Thoracic aorta (tissue), 2 donors: ENCODE results near the gene MCF2L2. TPM values are rescaled to one million over a fixed set of nuclear protein-coding genes. Genes with fewer than 3 reads are reported as not detected.

Source experiments
- ATAC-seq: fragments of 150-250 bp; one replicate; pipeline ENCODE4 v1.8.0; 2017; ENCODE audit warnings: low read depth; ENCODE audit not compliant: insufficient number of reproducible peaks, low FRiP score
- DNase-seq: peaks from one replicate; pipeline ENCODE4 v3.0.0-alpha.2; 2020; ENCODE audit warnings: low spot score
- H3K27ac ChIP-seq, 2 donors: fragments of 200-600 bp; sonication (generic); 1 replicate in 1 of 2; 2 replicates in 1 of 2; pipeline ENCODE4 v1.5.1; 2016; ENCODE audit warnings: mild to moderate bottlenecking in 2 of 2, moderate library complexity in 2 of 2
- H3K27me3 ChIP-seq: fragments of 200-600 bp; sonication (generic); replicated peaks from 2 replicates; pipeline ENCODE4 v1.6.0; 2016; ENCODE audit warnings: mild to moderate bottlenecking; ENCODE audit not compliant: insufficient read depth
- H3K36me3 ChIP-seq: fragments of 200-600 bp; sonication (generic); one replicate; pipeline ENCODE4 v1.5.1; 2016
- H3K4me1 ChIP-seq, 2 donors: fragments of 200-600 bp; sonication (generic); 1 replicate in 1 of 2; 2 replicates in 1 of 2; pipeline versions ENCODE4 v1.5.1 to v1.6.0; 2016; ENCODE audit warnings: low read depth in 2 of 2, mild to moderate bottlenecking in 1 of 2; ENCODE audit not compliant: control insufficient read depth in 1 of 2
- H3K4me3 ChIP-seq: fragments of 200-600 bp; sonication (generic); 2 replicates; pipeline ENCODE4 v1.5.1; 2016; ENCODE audit warnings: mild to moderate bottlenecking
- H3K9me3 ChIP-seq: fragments of 200-600 bp; sonication (generic); 2 replicates; pipeline ENCODE4 v1.5.1; 2016
- total RNA-seq, 2 donors: library from RNA; depleted of rRNA; stranded (reverse); fragments of >200 nt; gene quantifications; one replicate each; pipeline versions ENCODE4 v1.1.0 to v1.2.3, GENCODE V29; 2016
- TF ChIP-seq, protein P1 (sequence below): fragments of 200-600 bp; sonication (generic); IDR thresholded peaks from one replicate; pipeline ENCODE4 v1.5.1; 2019; ENCODE audit warnings: antibody characterized with exemption

The MCF2L2 gene
- total RNA-seq, 2 donors from 2014 or later = 0.85 to 1.5 TPM

DNA sequence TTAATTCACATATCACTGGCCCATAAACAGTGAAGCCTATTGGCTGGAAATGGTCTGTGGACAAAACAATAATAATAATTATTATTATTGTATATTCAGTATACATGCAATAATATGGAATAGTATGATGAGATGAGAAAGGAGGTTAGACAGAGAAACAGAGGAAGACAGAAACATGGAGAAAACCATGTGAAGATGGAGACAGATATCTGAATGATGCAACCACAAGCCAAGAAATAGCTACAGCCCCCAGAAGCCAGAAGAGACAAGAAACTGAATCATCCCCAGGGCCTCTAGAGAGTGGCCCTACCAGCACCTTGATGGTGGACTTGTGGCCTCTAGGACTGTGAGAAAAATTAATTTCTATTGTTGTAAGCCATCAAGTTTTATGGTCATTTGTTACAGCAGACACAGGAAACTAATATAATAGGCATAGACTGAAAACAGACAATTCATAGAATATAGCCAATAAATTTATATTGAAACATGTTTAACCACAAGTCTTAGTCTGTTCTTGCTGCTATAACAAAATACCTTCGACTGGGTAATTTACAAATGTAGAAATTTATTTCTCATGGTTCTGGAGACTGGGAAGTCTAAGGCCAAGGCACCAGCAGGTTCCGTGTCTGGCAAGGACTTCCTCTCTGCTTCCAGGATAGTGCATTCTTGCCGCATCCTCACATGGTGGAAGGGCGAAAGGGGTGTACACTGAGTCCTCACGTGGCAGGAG is 31.6 kb downstream of the MCF2L2 start:
- no peak for DNase-seq
- H3K4me3 ChIP-seq = no peak overlapping the region
- H3K27ac ChIP-seq = no peak overlapping the region
- H3K4me1 ChIP-seq = no peaks in the 10 kb centered on the region
- H3K27me3 ChIP-seq = no peaks in the 10 kb centered on the region
- H3K36me3 ChIP-seq = no peaks in the 10 kb centered on the region
- no peaks in the 10 kb centered on the region for H3K9me3 ChIP-seq
- TF ChIP-seq, protein P1, sequence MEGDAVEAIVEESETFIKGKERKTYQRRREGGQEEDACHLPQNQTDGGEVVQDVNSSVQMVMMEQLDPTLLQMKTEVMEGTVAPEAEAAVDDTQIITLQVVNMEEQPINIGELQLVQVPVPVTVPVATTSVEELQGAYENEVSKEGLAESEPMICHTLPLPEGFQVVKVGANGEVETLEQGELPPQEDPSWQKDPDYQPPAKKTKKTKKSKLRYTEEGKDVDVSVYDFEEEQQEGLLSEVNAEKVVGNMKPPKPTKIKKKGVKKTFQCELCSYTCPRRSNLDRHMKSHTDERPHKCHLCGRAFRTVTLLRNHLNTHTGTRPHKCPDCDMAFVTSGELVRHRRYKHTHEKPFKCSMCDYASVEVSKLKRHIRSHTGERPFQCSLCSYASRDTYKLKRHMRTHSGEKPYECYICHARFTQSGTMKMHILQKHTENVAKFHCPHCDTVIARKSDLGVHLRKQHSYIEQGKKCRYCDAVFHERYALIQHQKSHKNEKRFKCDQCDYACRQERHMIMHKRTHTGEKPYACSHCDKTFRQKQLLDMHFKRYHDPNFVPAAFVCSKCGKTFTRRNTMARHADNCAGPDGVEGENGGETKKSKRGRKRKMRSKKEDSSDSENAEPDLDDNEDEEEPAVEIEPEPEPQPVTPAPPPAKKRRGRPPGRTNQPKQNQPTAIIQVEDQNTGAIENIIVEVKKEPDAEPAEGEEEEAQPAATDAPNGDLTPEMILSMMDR = no peak
- ATAC-seq = no peak

DNA sequence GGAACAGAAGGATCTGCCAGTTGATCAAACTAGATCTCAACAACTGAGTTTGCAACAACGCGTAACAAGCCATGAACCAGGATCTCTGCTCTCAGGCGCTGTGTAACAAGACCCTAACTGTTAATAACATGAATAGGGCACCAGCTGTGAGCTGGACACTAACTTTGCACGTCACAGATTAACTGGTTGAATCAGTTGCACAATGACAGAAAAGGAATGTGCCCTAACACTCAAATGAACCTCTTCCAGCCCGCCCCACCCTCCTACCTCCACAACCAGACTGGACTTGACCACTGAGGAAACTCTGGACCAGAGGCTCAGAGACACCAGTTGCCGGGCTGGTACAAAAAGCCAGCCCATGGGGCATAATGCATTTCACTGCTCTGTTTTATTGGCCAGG is 34.3 kb downstream of the MCF2L2 start:
- Histone ChIP-seq H3K27ac (no peak overlapping the region), H3K27me3 (no peaks in the 10 kb centered on the region), H3K36me3 (no peaks in the 10 kb centered on the region), H3K9me3 (no peaks in the 10 kb centered on the region), H3K4me1 (no peaks in the 10 kb centered on the region), H3K4me3 (no peak overlapping the region)
- ATAC-seq (no peak), DNase-seq (no peak)
- TF ChIP-seq, protein P1 = no peak

DNA sequence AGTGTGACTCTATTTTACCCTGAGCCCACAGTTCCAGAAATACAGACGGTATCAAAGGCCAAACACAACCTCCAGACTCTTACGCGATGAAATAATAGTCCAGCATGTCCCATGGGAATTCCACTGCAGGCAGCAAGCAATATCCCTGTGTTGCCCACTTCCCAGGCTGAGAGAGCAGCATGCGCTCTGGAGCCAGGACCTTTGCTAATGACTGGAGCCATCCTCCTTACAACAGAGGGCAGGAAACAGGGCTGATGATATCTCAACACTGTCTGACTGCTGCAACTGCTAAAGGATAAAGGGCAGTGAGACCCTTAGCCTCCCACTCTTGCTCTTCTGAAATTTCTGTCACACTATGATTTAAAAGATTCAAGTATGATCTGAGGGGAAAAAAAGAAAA is 34.8 kb downstream of the MCF2L2 start:
- TF ChIP-seq, protein P1 = no peak
- DNase-seq = no peak
- no peak for ATAC-seq

DNA sequence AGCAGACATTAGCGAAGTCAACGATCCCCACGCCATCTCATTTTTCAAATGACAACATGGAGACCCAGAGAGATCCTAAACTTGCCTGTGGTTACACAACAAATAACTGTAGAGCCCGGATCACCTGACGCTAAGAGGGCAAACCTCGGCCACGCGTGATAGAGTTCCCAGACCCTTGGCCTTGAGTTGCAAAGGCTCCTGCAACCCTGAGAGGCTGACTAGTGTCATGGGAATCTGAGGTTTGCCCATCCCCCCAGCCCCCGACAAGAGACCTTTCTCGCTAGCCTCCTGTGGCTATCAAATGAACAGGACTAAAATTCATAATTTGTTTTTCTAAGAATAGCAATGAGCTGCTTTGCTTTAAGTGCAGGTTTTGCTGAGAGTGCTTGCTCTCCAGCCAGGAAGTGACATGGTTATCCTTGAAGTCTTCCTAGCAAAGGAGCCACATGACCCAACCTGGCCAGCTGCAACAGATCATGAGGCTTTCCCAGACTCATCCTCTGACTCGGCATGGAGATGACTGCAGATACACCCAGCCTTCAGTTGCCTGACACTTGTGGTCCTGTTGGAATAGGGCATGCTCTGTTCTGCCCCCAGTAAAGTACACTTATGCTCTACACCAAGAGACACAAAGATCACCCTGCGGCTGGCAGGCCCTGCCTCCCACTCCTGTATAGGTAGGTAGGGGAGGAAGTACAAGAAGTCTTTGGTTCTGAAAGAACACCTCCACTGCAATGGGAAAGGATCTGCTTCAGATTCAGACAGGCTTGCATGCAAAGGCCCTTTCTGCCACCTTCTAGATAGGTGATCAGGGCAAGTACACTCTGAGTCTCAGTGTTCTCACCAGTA is 36.0 kb downstream of the MCF2L2 start:
- no peak for DNase-seq
- Histone ChIP-seq H3K36me3 (no peaks in the 10 kb centered on the region), H3K4me3 (no peak overlapping the region), H3K27me3 (no peaks in the 10 kb centered on the region), H3K27ac (no peak overlapping the region), H3K9me3 (no peaks in the 10 kb centered on the region), H3K4me1 (no peaks in the 10 kb centered on the region)
- ATAC-seq = no peak
- TF ChIP-seq, protein P1 = no peak

More for the DNA sequence above, 34.8 kb downstream of the MCF2L2 start:
- Histone ChIP-seq H3K36me3 (no peaks in the 10 kb centered on the region), H3K27me3 (no peaks in the 10 kb centered on the region), H3K4me3 (no peak overlapping the region), H3K9me3 (no peaks in the 10 kb centered on the region), H3K27ac (no peak overlapping the region), H3K4me1 (no peaks in the 10 kb centered on the region)

DNA sequence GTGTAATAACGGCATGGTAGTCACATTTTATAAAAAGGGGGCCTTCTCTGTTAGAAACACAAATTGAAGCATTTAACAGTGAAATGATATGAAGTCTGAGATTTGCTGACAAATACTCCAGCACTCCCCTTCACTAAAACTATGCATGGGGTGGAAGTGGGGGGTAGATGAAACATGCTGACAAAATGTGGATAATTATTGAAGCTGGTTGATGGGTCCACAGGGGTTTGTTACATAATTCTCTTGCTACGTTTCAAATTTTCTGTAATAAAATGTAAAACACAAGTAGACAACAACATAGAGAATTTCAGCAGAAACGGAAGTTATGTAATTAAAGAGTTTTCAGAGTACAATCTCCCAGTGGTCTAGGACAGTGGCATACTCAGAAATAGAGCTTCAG is 37.0 kb downstream of the MCF2L2 start:
- H3K4me1 ChIP-seq = no peaks in the 10 kb centered on the region
- no peak for ATAC-seq
- TF ChIP-seq, protein P1 = no peak

More for the DNA sequence above, 37.0 kb downstream of the MCF2L2 start:
- no peak for DNase-seq
- Histone ChIP-seq H3K27me3 (no peaks in the 10 kb centered on the region), H3K27ac (no peak overlapping the region), H3K4me3 (no peak overlapping the region), H3K9me3 (no peaks in the 10 kb centered on the region), H3K36me3 (no peaks in the 10 kb centered on the region)
